Measurements from ENCODE around the gene P2RY6. TPM values are rescaled to one million over a fixed set of nuclear protein-coding genes. Genes with fewer than 3 reads are reported as not detected.

Gene P2RY6
- total RNA-seq, 1 donor from 2014 or later: 2.8 TPM

DNA sequence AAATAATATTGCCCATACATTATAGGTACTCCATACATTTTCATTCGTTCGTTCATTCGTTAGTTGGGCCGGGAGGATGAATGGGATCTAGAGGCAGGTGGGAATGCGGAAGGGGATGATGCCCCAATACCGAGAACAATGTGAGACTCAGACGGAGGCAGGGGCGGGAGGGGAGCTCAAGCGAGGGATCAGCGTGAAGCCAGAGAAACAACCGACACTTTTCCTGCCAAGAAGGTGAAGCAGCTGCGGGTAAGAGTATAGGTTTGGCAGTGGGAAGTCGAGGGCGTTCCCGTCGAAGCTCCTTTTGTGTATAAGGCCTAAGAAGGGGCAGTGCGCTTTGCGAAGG lies 34.8 kb downstream of the P2RY6 start:
- ATAC-seq (no peak), DNase-seq (ENCODE audit: missing footprints) (no peak)
- intact Hi-C loops (cut with DNase I): loop anchor here (1.0 to 2.0 kb wide), 2 partner anchors 28 to 86 kb away; no protein-coding TSS in a partner anchor

- intact Hi-C loops (cut with DNase I): loop anchor here (1.0 to 2.0 kb wide), 3 partner anchors 15 to 85 kb away; no protein-coding TSS in a partner anchor
- ATAC-seq (peak; percentile 71), DNase-seq (ENCODE audit: missing footprints) (peak; percentile 99)
Observed at GRCh38 chr11:73307323-73308002, 35.3 kb downstream of the P2RY6 start.

DNA sequence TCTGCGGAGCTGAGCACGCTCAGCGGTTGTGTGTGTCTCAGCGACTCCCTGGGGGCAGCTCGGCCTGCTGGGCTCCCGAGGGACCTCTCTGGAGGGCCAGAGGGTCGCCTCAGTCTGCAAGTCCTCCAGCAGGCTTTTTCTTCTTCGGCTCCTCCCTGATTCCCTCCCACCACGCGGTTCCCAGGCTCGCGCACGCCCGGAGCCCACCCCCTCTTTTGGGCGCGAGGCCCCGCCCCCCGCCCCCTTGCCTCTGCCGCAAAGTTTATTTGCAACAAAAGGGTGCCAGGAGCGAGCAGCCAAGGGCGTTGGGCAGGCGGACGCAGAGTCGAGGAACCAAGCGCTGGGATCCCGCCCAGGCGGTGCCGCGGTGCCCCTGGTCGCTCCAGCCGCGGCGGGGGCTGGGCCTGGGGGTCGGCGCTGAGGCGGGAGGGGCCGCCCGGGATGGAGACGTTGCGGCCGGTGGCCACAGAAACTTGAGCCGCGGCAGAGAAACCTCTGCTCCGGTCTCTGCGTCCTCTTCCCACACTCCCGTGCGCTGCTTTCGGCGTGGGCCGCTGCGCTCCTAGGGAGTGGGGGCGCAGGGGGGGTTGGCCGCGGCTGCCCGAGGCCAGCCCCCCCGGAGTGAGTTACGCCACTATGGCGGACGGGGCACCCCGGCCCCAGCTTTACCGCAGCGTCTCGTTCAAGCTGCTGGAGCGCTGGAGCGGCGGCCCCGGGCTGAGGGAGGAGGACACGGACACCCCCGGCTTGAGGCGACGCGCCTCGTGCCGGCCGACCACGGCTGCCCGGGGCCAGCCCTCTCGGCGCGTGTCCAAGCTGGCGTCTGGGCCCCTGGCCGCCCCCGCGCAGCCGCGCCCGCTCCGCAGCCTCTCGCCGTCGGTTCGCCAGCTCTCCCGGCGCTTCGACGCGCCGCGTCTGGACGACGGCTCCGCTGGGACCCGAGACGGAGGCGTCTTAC lies 36.1 kb downstream of the P2RY6 start, which contains the start of gene ARHGEF17:
Gene ARHGEF17 (plus strand): TSS at position 274 of the 958 bp plus-strand sequence. CDS start 363 bp downstream, at position 637.
- peak; percentile 52 for ATAC-seq
- intact Hi-C loops (cut with DNase I): loop anchor here (2.0 kb wide), 1 partner anchor 15 kb away; no protein-coding TSS in a partner anchor

DNA sequence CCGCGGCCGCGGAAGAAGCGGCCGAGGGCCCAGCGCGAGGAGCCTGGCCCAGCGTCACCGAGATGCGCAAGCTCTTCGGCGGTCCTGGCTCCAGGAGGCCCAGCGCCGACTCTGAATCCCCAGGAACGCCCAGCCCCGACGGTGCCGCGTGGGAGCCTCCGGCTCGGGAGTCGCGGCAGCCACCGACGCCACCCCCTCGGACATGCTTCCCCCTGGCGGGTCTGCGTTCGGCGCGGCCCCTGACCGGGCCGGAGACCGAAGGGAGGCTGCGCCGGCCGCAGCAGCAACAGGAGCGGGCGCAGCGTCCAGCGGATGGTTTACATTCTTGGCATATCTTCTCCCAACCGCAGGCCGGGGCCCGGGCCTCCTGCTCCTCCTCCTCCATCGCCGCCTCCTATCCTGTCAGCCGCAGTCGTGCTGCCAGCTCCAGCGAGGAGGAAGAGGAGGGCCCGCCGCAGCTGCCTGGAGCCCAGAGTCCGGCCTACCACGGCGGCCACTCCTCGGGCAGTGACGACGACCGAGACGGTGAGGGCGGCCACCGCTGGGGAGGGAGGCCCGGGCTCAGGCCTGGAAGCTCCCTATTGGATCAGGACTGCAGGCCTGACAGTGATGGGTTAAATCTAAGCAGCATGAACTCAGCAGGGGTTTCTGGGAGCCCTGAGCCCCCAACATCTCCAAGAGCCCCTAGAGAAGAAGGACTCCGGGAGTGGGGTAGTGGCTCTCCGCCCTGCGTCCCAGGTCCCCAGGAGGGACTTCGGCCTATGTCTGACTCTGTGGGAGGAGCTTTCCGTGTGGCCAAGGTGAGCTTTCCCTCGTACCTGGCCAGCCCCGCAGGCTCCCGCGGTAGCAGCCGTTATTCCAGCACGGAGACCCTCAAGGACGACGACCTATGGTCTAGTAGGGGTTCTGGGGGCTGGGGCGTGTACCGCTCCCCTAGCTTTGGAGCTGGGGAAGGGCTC lies 37.1 kb downstream of the P2RY6 start:
- ATAC-seq (peak; percentile 77), DNase-seq (ENCODE audit: missing footprints) (peak; percentile 96)
- intact Hi-C loops (cut with DNase I): loop anchor here (2.0 kb wide), 1 partner anchor 14 kb away; no protein-coding TSS in a partner anchor

More for the DNA sequence above, 36.1 kb downstream of the P2RY6 start, which contains the start of gene ARHGEF17:
- peak; percentile 81 for DNase-seq (ENCODE audit: missing footprints)

- no peak for ATAC-seq
- intact Hi-C loops (cut with DNase I): no loop called here
- no peak for DNase-seq (ENCODE audit: missing footprints)
Observed at GRCh38 chr11:73310076-73310475, 37.9 kb downstream of the P2RY6 start.

GRCh38 chr11:73310661-73311393 lies 38.7 kb downstream of the P2RY6 start:
- intact Hi-C loops (cut with DNase I): no loop called here
- no peak for DNase-seq (ENCODE audit: missing footprints)

DNA sequence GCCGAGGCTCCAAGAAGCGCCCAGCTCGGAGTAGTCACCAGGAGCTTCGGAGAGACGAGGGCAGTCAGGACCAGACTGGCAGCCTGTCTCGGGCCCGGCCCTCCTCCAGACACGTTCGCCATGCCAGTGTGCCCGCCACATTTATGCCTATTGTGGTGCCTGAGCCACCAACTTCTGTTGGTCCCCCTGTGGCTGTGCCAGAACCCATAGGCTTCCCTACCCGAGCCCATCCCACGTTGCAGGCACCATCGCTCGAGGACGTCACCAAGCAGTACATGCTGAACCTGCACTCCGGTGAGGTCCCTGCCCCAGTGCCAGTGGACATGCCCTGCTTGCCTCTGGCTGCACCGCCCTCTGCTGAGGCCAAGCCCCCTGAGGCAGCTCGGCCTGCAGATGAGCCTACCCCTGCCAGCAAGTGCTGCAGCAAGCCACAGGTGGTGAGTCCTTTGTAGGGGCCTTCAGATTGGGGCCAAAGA lies 39.3 kb downstream of the P2RY6 start:
- DNase-seq (ENCODE audit: missing footprints): no peak
- intact Hi-C loops (cut with DNase I): no loop called here
- ATAC-seq: no peak

More at GRCh38 chr11:73310661-73311393, 38.7 kb downstream of the P2RY6 start:
- no peak for ATAC-seq

GRCh38 chr11:73312036-73312435 lies 39.9 kb downstream of the P2RY6 start:
- DNase-seq (ENCODE audit: missing footprints): no peak
- no peak for ATAC-seq
- intact Hi-C loops (cut with DNase I): no loop called here

GRCh38 chr11:73312851-73313327 lies 40.8 kb downstream of the P2RY6 start:
- intact Hi-C loops (cut with DNase I): no loop called here
- no peak for DNase-seq (ENCODE audit: missing footprints)
- ATAC-seq: no peak

GRCh38 chr11:73313652-73314051 lies 41.5 kb downstream of the P2RY6 start:
- ATAC-seq: no peak
- no peak for DNase-seq (ENCODE audit: missing footprints)
- intact Hi-C loops (cut with DNase I): no loop called here

GRCh38 chr11:73314117-73314961 lies 42.2 kb downstream of the P2RY6 start:
- DNase-seq (ENCODE audit: missing footprints): no peak
- peak; percentile 51 for ATAC-seq
- intact Hi-C loops (cut with DNase I): no loop called here

- ATAC-seq: no peak
- no peak for DNase-seq (ENCODE audit: missing footprints)
- intact Hi-C loops (cut with DNase I): no loop called here
Observed at GRCh38 chr11:73315293-73316020, 43.3 kb downstream of the P2RY6 start.

- DNase-seq (ENCODE audit: missing footprints): no peak
- intact Hi-C loops (cut with DNase I): no loop called here
- no peak for ATAC-seq
Observed at GRCh38 chr11:73316422-73316821, 44.3 kb downstream of the P2RY6 start.

GRCh38 chr11:73317373-73317772 lies 45.2 kb downstream of the P2RY6 start:
- DNase-seq (ENCODE audit: missing footprints) (no peak), ATAC-seq (peak; percentile 52)
- intact Hi-C loops (cut with DNase I): no loop called here

GRCh38 chr11:73317803-73318202 lies 45.7 kb downstream of the P2RY6 start:
- no peak for DNase-seq (ENCODE audit: missing footprints)
- no peak for ATAC-seq
- intact Hi-C loops (cut with DNase I): no loop called here

DNA sequence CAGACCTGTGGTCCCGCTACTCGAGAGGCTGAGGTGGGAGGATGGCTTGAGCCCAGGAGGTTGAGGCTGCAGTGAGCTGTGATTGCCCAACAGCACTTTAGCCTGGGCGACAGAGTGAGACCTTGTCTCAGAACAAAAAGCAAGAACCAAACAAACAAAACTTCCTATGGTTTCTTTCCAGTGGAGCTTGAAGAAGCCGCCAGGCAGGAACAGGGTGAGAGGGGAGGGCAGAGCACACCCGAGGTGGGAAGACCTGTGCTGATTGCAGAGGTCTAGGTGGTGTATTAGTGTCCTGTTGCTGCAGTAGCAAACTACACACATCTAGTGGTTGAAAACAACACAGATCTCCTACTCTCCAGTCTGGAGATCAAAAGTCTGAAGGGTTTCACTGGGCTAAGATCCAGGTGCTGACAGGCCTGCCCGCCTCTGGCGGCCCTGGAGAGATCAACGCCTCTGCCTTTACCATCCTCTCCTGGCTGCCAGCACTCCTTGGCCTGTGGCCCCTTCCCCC lies 46.4 kb downstream of the P2RY6 start:
- ATAC-seq (no peak), DNase-seq (ENCODE audit: missing footprints) (no peak)
- intact Hi-C loops (cut with DNase I): no loop called here

Data from Right ventricle myocardium inferior (tissue), 1 donor.